Bone marrow (tissue), 2 donors: ENCODE measurements around the gene SRSF1.
"Not testable (repeated sequence)": the region's sequence is repeated elsewhere in the genome, so short reads cannot be mapped to it uniquely, and the experiment has no call there.

ENCODE experiments used
- DNase-seq, 2 donors: peaks; one replicate each; lab custom pipeline; 2025; lab: John Stamatoyannopoulos, UW

Gene SRSF1

DNA sequence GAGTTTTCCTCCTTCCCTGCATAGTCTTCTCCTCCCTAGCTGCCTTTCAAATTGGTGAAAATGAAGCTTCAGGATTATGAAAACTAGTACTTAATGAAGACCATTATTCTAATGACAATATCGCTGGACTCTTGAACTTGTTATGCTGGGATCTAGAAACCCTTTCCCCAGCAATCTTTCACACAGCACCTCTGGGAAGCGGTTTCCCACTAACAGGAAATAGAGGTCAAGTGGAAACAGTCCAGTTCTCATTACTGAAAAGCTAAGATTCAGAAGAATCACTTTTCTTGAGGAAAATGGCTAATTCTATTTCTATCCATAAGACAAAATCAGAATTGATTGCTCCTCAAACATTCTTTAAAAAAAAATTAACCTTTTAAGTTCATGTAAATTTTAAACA is 17.0 kb downstream of the SRSF1 start:
- DNase-seq = no peak

DNA sequence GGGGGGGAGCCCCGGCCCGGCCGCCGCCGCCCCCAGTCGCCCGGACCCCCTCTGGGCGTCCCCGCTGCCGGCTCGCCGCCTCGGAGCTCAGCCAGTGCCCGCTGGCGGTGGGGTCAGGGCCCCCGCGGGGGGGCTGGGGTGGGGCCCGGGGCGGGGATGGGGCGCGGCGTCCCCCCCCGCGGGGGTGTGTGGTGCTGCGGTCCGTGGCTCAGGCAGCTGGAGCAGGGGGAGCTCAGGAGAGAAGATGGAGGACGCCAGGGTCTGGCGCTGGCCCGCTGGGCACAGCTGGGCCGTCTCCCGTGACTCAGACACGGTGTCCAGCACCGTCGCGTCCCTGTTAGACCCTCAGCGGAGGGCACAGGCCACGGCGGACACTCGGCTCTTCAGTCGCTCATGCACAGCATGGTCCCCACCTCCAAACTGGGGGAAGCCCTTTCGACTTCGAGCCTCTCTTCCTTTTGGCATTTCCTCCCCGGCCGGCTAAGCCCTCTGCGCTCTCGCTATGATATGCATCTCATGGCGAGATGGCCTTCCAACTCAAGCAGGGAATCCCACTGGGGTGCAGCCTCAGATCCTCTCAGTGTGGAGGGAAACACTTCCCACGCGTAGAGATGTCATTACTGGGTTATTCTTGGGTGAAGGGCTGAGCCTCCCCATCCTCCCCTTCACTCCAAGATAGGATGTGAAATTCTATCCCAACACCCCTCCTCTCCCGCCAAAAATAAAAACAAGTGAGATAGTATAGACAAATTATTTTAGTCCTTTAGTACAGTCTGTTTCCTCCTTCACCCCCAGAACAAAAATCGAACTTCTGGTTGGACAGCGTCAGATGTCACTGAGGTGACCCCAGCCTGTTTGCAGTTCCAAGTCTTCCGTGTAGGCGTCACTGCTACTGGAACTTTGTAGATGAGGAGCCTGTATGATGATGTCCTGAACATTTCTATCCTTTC is 18.5 kb downstream of the SRSF1 start:
- peak; percentile 32 to 88 for DNase-seq

DNA sequence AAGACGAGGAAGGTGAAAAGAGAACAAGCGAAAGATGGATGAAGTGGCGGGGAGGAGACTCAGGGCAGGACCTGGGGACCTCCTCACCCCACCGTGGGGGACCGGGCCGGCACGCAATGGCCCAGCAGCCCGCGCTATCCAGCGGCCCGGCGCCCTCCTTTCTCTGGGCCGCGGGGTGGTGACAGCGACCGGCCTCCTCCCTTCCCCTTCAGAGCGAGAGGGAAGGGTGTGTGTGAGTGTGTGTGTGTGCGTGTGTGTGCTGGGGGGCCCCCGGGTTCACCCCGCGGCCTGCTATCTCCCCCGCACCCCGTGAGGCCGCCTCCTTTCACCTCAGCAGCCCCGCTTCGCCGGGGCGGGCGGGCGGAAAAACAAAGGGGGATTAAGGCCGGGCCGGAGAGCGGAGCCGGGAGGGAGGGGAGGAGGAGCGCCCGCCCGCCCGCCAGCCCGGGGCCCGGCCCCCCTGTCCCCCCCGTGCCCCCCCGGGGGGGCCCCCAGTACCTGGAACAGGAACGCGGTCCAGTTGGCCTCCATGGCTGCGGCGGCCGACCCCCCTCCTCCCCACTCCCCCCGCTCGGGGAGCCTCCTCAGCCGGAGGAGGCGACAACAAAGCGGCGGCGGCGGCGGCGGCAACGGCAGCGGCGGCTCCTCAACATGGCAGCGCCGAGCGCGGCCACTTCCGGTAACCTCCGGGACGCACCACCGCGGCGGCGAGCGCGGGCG is 19.3 kb downstream of the SRSF1 start, which contains the start of gene VEZF1:
TSS of gene VEZF1 (minus strand) at position 674 of the 720 bp plus-strand sequence. CDS start at position 531, 143 bp downstream.
- DNase-seq = peak; percentile 61 to 88

DNA sequence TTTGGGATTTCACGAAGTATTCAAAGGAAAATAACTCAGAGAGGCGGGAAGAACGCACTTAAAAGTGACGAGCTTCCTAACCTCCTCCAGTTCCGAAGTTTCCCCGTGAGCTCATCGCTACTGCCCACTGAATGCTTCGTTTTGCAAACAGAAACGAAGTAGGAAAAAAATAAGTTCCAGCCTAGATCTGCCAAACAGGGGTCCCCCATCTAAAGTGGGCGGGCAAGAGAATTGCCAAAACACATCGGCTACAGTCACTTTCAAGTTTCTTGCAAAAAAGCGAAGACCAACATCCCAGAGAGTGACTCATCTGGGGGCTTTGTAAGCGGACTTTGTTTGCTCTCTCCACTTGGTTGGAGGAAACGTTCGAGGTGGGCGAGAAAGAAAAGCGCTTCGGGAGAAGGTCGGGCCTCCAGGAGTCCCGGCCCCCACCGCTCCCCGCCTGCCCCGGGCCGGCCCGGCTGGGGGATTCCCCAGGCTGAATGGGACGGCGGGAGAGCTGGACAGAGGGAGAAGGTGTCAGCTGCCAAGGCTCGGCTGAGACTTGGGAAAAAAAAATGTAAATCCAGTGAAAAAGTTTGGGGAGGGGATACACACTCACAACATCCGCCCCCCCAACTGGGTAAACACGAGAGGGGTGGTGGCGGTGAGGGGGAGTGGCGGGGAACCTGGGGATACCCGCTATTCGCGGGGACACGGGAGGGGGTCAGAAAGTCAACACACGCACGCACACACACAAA is 20.0 kb downstream of the SRSF1 start:
- peak in 1 of 2 donors; percentile 27 for DNase-seq

DNA sequence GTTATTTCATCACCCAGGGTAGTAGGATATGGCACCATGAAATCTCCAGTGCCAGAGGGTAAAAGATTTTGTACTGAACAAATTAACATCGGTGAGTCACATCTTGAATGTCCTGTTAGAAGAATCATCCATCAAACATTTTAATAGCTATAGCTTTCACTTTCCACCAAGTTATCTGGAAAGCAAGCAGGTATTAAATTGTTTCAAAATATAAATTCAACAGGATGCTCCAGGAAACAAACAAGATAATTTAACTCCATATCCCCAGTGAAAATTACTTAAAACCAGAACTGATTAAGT is 21.4 kb downstream of the SRSF1 start:
- DNase-seq = no peak

DNA sequence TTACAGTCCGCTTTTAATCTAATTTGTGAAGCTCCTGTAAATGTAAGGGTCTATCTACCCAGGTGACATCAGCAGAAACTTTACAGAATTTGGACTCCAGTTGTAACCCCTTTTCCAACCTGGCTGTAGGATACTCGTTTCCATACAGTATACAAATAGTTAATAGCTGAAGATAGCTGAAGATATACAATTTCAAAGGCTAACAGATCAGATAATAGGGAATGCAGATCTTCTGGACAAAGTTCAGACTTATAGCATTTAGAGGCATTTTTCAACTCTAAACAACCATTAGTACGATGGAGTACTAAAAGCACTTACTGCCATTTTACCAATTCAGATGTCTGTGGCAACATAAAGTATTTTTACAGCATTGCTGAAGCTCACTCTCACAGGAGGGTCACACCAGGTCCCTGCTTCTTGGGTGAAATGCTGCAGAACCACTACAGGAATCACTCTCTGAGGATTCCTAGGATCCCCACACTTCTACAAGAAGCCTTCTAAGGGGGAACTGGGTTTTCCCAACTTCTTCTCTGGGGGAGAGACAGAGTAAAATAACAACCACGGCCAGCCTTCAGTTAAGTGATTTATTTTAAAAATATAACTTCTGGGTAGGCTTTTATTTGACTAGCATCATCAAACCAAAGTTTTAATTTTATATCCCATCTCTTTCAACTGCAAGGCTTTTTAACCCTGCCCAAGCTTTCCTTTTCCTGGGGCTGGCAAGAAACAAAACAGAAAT is 21.9 kb downstream of the SRSF1 start:
- no peak for DNase-seq

DNA sequence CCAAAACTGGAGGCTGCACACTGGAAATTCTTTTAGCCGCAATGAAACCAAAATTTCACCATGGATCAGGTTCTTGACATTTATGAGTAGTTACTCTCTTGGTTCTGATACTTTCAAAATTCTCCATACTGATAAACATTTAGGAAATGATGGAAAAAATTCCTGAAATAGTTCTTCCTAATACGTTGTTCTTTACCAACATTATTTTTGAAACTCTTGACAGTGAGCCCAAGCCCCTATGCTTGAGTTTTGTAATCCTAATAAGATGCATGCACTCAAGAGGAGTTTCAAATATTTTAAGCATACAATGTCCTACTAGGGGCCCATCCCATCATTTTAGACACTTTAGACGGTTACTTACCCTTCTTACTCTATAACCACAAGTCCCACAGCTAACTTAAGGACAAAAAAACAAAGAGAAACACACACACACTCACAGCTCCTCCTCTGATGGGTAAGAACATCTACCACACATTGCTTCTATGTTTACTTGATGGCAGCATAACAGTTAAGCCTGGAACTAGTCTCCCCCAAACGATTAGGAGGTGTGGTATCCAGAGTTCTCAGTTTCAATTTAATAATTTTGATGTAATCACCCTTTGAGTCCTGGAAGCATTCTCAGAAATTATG is 22.7 kb downstream of the SRSF1 start:
- DNase-seq = no peak

DNA sequence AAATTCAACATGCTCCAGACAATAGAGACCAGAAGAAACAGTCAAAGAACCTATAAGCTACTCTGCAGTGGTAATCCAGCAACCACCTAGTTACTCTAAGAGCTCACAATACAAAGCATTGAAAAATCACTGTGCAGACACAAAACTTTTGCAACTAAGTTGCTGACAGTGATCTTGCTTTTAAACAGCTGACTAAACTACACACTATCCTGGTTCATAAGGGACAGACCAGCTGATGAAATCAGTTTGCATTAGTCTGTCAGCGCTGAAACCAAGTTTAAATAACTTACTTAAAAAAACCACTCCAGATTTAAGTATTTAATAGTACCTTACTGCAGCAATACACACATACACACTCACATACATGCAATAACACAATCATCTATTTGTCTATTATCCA is 23.6 kb downstream of the SRSF1 start:
- DNase-seq = no peak

DNA sequence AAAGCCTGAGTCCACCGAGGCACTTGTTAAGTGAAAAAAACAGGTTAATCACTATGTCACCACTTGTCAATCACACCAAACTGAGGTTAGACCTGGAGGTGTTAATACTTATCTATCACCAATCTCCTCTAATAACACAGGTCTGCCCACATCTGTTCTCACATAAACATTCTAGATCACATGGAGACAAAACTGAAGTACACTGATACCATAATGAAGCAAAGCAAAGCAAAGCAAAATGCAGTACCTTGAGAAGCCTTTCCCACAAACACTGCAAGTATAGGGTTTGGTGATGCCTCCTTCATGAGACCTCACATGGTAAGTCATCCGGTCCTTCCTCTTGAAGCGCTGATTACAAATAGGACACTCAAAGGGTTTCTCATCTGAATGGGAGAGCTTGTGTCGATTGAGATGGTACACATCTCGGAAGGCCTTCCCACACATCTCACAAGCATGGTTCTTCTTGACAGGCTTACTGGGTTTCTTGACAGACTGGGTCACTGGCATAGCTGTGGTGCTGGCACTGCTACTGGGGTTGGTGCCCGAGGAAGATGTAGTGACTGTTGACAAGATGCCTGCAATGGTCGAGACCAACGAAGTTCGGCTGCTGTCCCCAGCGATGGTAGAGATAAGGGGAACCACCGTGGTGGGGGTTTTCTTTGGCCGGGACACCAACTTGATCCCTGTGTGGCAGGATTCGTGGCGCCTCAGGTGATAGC is 24.4 kb downstream of the SRSF1 start:
- no peak for DNase-seq

DNA sequence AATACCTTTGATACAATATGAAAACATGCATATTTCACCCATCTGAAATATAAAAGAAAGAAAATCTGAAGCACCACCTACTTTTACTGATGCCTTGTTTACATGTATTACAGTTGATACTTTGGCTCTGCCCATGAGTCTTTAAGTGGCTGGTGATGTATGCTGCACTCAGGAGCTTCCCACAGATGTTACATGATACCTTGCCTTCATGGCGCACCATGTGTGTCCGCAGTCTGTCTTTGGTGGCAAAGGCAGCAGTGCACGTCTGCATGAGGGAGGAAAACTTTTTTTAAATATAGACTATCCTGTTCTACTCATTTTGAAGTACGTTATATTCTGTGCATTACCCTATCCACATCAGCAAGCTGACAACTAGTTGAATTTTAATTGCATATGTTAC is 26.5 kb downstream of the SRSF1 start:
- DNase-seq = no peak

DNA sequence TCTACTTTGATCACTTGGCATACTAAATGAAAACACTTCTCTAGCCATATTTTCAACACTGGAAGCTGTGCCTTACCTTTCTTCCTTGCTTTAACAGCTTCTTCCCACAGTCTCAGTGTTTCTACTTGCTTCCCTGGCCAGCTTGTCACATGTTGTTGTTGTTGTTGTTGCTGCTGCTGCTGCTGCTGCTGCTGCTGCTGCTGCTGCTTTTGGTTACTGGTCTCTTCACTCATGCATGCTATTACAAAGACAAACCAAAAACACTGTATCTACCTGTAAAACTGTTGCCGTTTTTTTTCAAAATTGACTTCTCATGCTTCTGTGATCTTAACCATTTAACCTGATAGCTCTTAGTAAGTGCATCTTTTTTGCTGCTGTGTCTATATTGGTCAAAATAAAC is 28.0 kb downstream of the SRSF1 start:
- no peak for DNase-seq

DNA sequence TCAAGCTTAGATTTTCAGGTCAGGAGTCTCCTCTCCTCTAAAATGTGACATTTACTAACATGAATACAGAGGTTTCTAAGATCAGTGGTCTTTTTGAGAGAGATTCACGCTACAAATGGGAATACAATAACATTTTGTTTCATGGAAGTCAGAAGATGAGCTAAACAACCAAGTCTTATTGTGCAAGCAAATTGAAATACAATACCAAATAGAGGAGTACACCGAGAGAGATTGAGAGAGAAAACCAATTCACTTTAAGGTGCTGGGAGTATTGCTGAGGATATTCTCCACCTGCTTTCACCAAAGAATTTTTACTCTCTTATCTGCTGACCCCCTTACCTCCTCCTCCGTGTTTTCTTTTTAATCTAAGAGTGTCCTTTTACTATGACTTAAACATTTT is 30.5 kb downstream of the SRSF1 start:
- no peak for DNase-seq

DNA sequence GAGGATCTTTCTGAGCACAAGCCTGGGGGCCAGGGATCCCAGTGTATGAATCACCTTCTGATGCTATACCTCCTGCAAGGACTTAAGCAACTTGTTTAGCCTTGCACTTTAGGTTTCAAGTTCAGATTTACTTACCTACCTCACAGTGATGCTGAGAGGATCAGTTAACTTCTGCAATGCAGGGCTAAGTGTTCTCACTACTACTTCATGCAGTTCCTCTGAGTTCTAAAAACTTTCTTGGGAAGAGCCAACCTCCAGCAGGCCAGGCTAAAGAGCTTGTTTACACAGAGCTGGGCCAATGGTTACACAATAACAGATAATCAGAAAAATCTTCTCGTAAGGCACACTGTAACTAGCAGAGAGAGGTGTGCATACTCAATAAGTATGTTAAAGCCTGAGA is 32.0 kb downstream of the SRSF1 start:
- no peak for DNase-seq

DNA sequence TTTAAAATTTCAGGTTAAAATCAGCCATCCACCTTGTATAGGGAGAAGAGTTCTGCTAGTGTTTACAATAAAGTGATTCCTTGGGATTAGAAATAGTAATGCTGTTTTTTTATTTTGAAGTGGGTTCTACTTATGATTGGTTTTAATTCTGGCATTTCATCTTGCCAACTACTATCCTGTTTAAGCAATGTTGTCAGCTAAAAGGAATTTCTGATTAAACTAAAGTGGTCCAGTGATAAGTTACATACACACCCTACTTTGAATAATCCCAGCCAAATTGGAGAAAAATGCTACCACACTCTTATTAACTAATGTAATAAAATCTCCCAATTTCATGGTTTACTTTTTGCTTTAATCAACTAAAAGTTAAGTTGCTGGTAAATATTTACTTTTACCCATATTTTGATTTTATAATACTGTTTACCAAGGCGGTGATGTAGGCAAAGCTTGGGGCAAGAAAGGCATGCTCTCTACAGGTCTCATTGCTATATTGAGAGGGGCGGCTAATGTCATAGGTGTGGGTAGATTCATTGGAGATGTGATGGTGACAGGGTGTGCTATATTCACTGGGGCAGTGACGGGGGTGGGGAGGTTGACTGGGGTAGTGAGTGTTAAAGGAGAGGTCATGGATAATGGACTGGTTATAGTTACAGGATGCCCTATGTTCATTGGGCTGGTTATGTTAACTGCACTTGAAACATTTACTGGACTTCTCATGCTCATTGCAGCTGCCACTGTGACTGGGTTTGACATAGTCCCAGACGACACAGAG is 32.8 kb downstream of the SRSF1 start:
- not testable (repeated sequence) for DNase-seq

DNA sequence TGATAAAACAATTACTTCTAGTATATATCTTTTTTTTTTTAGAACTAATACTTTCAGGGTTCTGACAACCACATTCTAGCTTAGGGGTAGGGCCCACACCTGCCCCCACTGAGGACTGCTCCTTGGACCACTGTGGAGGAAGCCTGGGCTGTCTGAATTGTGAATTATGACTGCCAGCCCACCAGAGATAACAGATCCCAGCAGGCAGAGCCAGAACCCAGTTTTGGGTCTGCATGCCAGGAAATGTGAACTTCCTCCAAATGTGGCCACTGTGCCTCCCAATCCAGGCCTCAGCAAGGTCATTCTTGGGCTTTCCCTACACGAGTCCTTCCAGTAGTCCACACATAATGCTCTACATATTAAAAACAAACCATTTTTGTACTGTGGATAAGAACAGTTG is 34.9 kb downstream of the SRSF1 start:
- DNase-seq = no peak

DNA sequence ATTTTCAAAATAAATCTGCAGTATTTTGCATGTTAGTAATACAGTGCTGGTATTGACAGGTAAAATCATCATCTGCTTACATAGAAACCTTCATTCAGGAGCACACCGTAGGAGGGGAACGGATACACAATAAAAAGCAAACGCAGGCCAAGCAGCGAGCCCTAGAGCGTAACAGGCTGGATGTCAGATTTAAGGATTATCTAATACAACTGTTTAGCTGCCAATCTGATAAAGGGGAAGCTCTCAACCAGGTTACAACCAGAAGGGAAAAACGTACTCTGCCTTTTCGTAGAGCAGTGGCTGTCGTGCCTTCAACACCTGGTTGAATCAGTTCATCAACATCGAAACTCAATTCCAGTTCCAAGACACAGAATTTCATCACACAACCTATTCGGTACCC is 35.5 kb downstream of the SRSF1 start:
- DNase-seq = no peak

DNA sequence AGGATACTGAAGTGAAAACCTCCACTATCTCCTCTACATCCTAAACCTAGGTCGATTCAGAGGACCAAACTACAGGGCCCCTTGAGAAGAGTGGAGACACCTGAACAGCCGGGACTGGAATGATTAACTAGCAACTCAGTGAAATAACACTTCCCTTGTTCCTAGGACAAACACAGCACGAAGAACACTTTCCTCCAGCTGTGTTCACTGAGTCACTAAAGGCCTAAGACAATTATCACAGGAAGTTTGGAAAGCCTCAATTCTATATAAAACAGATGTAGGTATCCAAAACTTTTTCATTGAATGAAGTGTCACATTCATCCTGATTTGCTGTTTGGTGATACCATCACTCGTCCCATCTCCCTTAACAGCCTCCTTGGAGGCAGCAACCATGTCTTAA is 36.3 kb downstream of the SRSF1 start:
- no peak for DNase-seq

DNA sequence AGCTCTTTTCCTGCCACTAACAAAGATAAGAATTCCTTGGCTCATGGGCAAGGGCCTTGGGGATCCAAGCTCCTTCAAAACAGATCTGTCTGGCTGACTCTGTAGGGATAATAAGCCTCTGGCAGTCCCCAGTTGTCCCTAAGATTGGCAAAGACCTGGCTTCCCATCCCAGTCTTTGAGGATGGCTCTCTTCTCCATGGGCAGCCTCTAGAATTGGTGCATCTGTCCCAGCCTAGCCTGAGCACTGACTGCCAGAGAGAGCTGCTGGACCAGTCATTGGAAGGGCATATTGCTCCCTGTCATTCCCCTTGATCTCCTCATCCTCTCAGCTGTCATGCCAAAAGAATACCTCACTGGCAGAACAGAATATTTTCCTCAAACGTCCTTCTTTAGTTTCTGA is 38.6 kb downstream of the SRSF1 start:
- DNase-seq = no peak

DNA sequence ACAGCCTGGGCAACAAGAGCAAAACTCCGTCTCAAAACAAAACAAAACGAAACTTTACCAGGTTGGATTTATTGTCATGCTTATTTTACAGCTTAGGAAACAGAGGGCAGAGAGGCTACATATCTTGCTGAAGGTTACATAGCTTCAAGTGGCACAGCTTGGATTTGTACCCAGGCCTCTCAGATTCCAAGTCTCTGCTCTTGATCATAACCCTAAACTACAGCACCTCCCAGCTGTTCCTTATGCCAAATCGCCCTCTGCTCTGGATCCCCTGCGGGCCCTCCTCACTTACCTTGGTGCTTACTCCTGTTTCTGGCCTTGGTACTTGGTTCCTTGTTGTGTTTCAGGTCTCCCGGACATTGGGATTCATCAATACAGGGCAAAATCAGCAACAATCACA is 40.2 kb downstream of the SRSF1 start:
- DNase-seq = no peak

DNA sequence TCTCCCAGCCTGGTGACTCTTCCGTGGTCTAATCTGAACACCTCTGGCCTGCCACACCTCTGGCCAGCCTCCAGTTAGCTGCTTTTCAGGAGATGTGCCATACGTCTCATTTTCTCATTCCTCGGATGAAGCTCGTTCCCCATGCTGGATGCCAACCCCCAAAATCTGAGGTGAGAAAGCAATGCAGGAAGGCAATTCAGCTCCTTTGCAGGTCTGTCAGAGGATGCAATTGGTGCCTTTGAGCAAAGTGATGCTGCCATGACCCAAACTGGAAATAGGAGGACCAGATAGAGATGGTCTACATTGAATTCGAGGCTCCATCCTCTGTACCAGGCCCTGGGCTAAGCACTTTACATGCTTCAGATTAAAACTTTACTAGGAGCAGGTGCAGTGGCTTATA is 40.8 kb downstream of the SRSF1 start:
- no peak for DNase-seq
